ENCODE measurements around the gene CRAMP1. TPM values are rescaled to one million over a fixed set of nuclear protein-coding genes. Genes with fewer than 3 reads are reported as not detected.

The CRAMP1 gene
- total and polyA plus RNA-seq, 2 donors from 2014 or later, result 2.9 to 20.0 TPM

- no peak overlapping the region for H3K4me3 ChIP-seq (ENCODE audit: low read length in 3 of 3)
- no peaks in the 10 kb centered on the region for H3K4me1 ChIP-seq (ENCODE audit: control insufficient read depth in 2 of 3, insufficient read depth in 2 of 3, low read depth in 1 of 3, low read length in 3 of 3)
- H3K27me3 ChIP-seq (ENCODE audit: control insufficient read depth, insufficient read depth, low read length), result no peaks in the 10 kb centered on the region
- peaks cover 2 to 47% (median 30%) of the 10 kb centered on the region in 3 donors for H3K36me3 ChIP-seq (ENCODE audit: control insufficient read depth in 2 of 3, insufficient read depth in 3 of 3, low read length in 3 of 3)
- TF ChIP-seq CTCF (IDR thresholded peaks at IDR 0.05; ENCODE audit: borderline replicate concordance, extremely low read depth, insufficient read depth), result no peak
- H3K27ac ChIP-seq (ENCODE audit: low read depth in 2 of 2, low read length in 2 of 2), result no peak overlapping the region
- no peak overlapping the region for H3K9ac ChIP-seq (ENCODE audit: low read length in 3 of 3)
- intact Hi-C loops (cut with DNase I), result no loop called here
- H3K9me3 ChIP-seq (ENCODE audit: control insufficient read depth in 2 of 3, insufficient read depth in 1 of 3, low read length in 3 of 3), result no peaks in the 10 kb centered on the region
- DNase-seq (no peak), FAIRE-seq (no peak)
Measured at GRCh38 chr16:1633310-1633709, 21.1 kb downstream of the CRAMP1 start.

- no peak overlapping the region for H3K4me3 ChIP-seq (ENCODE audit: low read length in 3 of 3)
- H3K4me1 ChIP-seq (ENCODE audit: control insufficient read depth in 2 of 3, insufficient read depth in 2 of 3, low read depth in 1 of 3, low read length in 3 of 3), result no peaks in the 10 kb centered on the region
- no peak overlapping the region for H3K27ac ChIP-seq (ENCODE audit: low read depth in 2 of 2, low read length in 2 of 2)
- DNase-seq (no peak), FAIRE-seq (no peak)
- TF ChIP-seq CTCF (IDR thresholded peaks at IDR 0.05; ENCODE audit: borderline replicate concordance, extremely low read depth, insufficient read depth), result no peak
- H3K27me3 ChIP-seq (ENCODE audit: control insufficient read depth, insufficient read depth, low read length), result no peaks in the 10 kb centered on the region
- peaks cover 2 to 52% (median 39%) of the 10 kb centered on the region in 3 donors for H3K36me3 ChIP-seq (ENCODE audit: control insufficient read depth in 2 of 3, insufficient read depth in 3 of 3, low read length in 3 of 3)
- intact Hi-C loops (cut with DNase I), result no loop called here
- no peak overlapping the region for H3K9ac ChIP-seq (ENCODE audit: low read length in 3 of 3)
- no peaks in the 10 kb centered on the region for H3K9me3 ChIP-seq (ENCODE audit: control insufficient read depth in 2 of 3, insufficient read depth in 1 of 3, low read length in 3 of 3)
Measured at GRCh38 chr16:1634541-1634940, 22.4 kb downstream of the CRAMP1 start.

- no peak for TF ChIP-seq CTCF (IDR thresholded peaks at IDR 0.05; ENCODE audit: borderline replicate concordance, extremely low read depth, insufficient read depth)
- Histone ChIP-seq H3K4me1 (ENCODE audit: control insufficient read depth in 2 of 3, insufficient read depth in 2 of 3, low read depth in 1 of 3, low read length in 3 of 3) (no peaks in the 10 kb centered on the region), H3K27ac (ENCODE audit: low read depth in 2 of 2, low read length in 2 of 2) (no peak overlapping the region), H3K36me3 (ENCODE audit: control insufficient read depth in 2 of 3, insufficient read depth in 3 of 3, low read length in 3 of 3) (peaks cover 2 to 52% (median 41%) of the 10 kb centered on the region in 3 donors), H3K9ac (ENCODE audit: low read length in 3 of 3) (no peak overlapping the region), H3K27me3 (ENCODE audit: control insufficient read depth, insufficient read depth, low read length) (no peaks in the 10 kb centered on the region), H3K4me3 (ENCODE audit: low read length in 3 of 3) (no peak overlapping the region), H3K9me3 (ENCODE audit: control insufficient read depth in 2 of 3, insufficient read depth in 1 of 3, low read length in 3 of 3) (no peaks in the 10 kb centered on the region)
- no peak for DNase-seq
- intact Hi-C loops (cut with DNase I), result no loop called here
- no peak for FAIRE-seq
Measured at GRCh38 chr16:1635070-1635469, 22.9 kb downstream of the CRAMP1 start.

GRCh38 chr16:1637526-1637925 lies 25.4 kb downstream of the CRAMP1 start:
- TF ChIP-seq CTCF (IDR thresholded peaks at IDR 0.05; ENCODE audit: borderline replicate concordance, extremely low read depth, insufficient read depth), result no peak
- no peaks in the 10 kb centered on the region for H3K27me3 ChIP-seq (ENCODE audit: control insufficient read depth, insufficient read depth, low read length)
- FAIRE-seq, result no peak

More at GRCh38 chr16:1637526-1637925, 25.4 kb downstream of the CRAMP1 start:
- no peak for DNase-seq
- peaks cover 2 to 60% (median 36%) of the 10 kb centered on the region in 3 donors for H3K36me3 ChIP-seq (ENCODE audit: control insufficient read depth in 2 of 3, insufficient read depth in 3 of 3, low read length in 3 of 3)
- no peaks in the 10 kb centered on the region for H3K4me1 ChIP-seq (ENCODE audit: control insufficient read depth in 2 of 3, insufficient read depth in 2 of 3, low read depth in 1 of 3, low read length in 3 of 3)
- no peak overlapping the region for H3K27ac ChIP-seq (ENCODE audit: low read depth in 2 of 2, low read length in 2 of 2)
- no peak overlapping the region for H3K9ac ChIP-seq (ENCODE audit: low read length in 3 of 3)
- H3K9me3 ChIP-seq (ENCODE audit: control insufficient read depth in 2 of 3, insufficient read depth in 1 of 3, low read length in 3 of 3), result no peaks in the 10 kb centered on the region
- intact Hi-C loops (cut with DNase I), result no loop called here
- no peak overlapping the region for H3K4me3 ChIP-seq (ENCODE audit: low read length in 3 of 3)

All from kidney (tissue), 14 donors.